Loucy (cell line): ENCODE results near the gene ODAM.

Experiments used
- CTCF ChIP-seq: fragments of 200-600 bp; sonication (generic); conservative IDR thresholded peaks from 2 replicates; pipeline ENCODE4 v1.5.1; 2014; ENCODE audit warnings: mild to moderate bottlenecking, antibody characterized with exemption, low read length
- EZH2phosphoT487 ChIP-seq: fragments of 200-600 bp; IDR thresholded peaks from 2 replicates; pipeline ENCODE4 v1.6.1; 2018; ENCODE audit warnings: antibody characterized with exemption, mild to moderate bottlenecking, moderate library complexity, borderline replicate concordance

GRCh38 chr4:70183168-70183939 lies 12.2 kb upstream of the ODAM start:
- TF ChIP-seq CTCF = peak; percentile 92
- TF ChIP-seq EZH2phosphoT487 = no peak
